ENCODE results near the gene DTNB.
"Not testable (repeated sequence)": the region's sequence is repeated elsewhere in the genome, so short reads cannot be mapped to it uniquely, and the experiment has no call there.

Gene DTNB

GRCh38 chr2:25620711-25621110, 52.7 kb downstream of the DTNB start:
- DNase-seq: no peak

- DNase-seq: no peak
Measured at GRCh38 chr2:25620077-25620476, 53.3 kb downstream of the DTNB start.

GRCh38 chr2:25619185-25619584, 54.2 kb downstream of the DTNB start:
- no peak for DNase-seq

GRCh38 chr2:25618676-25619075, 54.7 kb downstream of the DTNB start:
- DNase-seq: no peak

GRCh38 chr2:25617948-25618646, 55.3 kb downstream of the DTNB start:
- DNase-seq: no peak

- no peak for DNase-seq
Measured at GRCh38 chr2:25615920-25616319, 57.5 kb downstream of the DTNB start.

GRCh38 chr2:25615386-25615785, 58.0 kb downstream of the DTNB start:
- DNase-seq: no peak

- no peak for DNase-seq
Measured at GRCh38 chr2:25614711-25615110, 58.7 kb downstream of the DTNB start.

- no peak for DNase-seq
Measured at GRCh38 chr2:25608718-25609117, 64.7 kb downstream of the DTNB start.

- DNase-seq: no peak
Measured at GRCh38 chr2:25606892-25607291, 66.5 kb downstream of the DTNB start.

GRCh38 chr2:25602333-25602723, 71.0 kb downstream of the DTNB start:
- DNase-seq: no peak

- not testable (repeated sequence) for DNase-seq
Measured at GRCh38 chr2:25601711-25602332, 71.6 kb downstream of the DTNB start.

GRCh38 chr2:25598911-25599310, 74.5 kb downstream of the DTNB start:
- DNase-seq: no peak

GRCh38 chr2:25598332-25598731, 75.0 kb downstream of the DTNB start:
- DNase-seq: no peak

GRCh38 chr2:25597881-25598280, 75.5 kb downstream of the DTNB start:
- no peak for DNase-seq

GRCh38 chr2:25596516-25597244, 76.7 kb downstream of the DTNB start:
- no peak for DNase-seq

- no peak for DNase-seq
Measured at GRCh38 chr2:25595393-25595792, 78.0 kb downstream of the DTNB start.

GRCh38 chr2:25594991-25595390, 78.4 kb downstream of the DTNB start:
- no peak for DNase-seq

GRCh38 chr2:25592766-25593292, 80.5 kb downstream of the DTNB start:
- DNase-seq: no peak

GRCh38 chr2:25590921-25591505, 82.4 kb downstream of the DTNB start:
- DNase-seq: no peak

- DNase-seq: no peak
Measured at GRCh38 chr2:25589676-25590205, 83.6 kb downstream of the DTNB start.

- DNase-seq: no peak
Measured at GRCh38 chr2:25588576-25588975, 84.8 kb downstream of the DTNB start.

GRCh38 chr2:25587361-25587760, 86.0 kb downstream of the DTNB start:
- peak; percentile 27 for DNase-seq
